RWPE2 (cell line): Measurements from ENCODE around the gene TOB1.

Experiments
- ATAC-seq: fragments of 200-7000 bp; cut with Tn5 transposase; 3 replicates; pipeline ENCODE4 v1.9.1; 2021; ENCODE audit warnings: low read depth
- DNase-seq: peaks from one replicate; pipeline ENCODE4 v3.0.0-alpha.2; 2020; ENCODE audit warnings: low spot score
- H3K27ac ChIP-seq: fragments of 450-650 bp; 2 replicates; pipeline ENCODE4 v1.5.1; 2017; ENCODE audit warnings: mild to moderate bottlenecking; ENCODE audit not compliant: poor library complexity, severe bottlenecking
- H3K27me3 ChIP-seq: fragments of 250-450 bp; sonication (Bioruptor Pico); 2 replicates; pipeline ENCODE4 v1.5.1; 2021; ENCODE audit warnings: mild to moderate bottlenecking, moderate library complexity; ENCODE audit not compliant: insufficient read depth, poor library complexity, severe bottlenecking
- H3K36me3 ChIP-seq: fragments of 250-450 bp; sonication (Bioruptor Pico); 2 replicates; pipeline ENCODE4 v1.5.1; 2020; ENCODE audit warnings: low read depth, mild to moderate bottlenecking, moderate library complexity
- H3K4me1 ChIP-seq: fragments of 250-450 bp; sonication (Bioruptor Pico); 2 replicates; pipeline ENCODE4 v1.5.1; 2021; ENCODE audit warnings: mild to moderate bottlenecking, moderate library complexity; ENCODE audit not compliant: insufficient read depth, poor library complexity, severe bottlenecking
- H3K4me3 ChIP-seq: fragments of 250-450 bp; sonication (Bioruptor Pico); 2 replicates; pipeline ENCODE4 v1.5.1; 2021; ENCODE audit warnings: mild to moderate bottlenecking, moderate library complexity; ENCODE audit not compliant: severe bottlenecking
- H3K9me3 ChIP-seq: fragments of 250-450 bp; sonication (Bioruptor Pico); 2 replicates; pipeline ENCODE4 v1.5.1; 2021; ENCODE audit warnings: mild to moderate bottlenecking, moderate library complexity; ENCODE audit not compliant: severe bottlenecking
- CTCF ChIP-seq: fragments of 450-650 bp; IDR thresholded peaks from one replicate; pipeline ENCODE4 v1.5.1; 2017; ENCODE audit warnings: mild to moderate bottlenecking, moderate library complexity; ENCODE audit not compliant: poor library complexity, severe bottlenecking

The TOB1 gene

GRCh38 chr17:50829332-50829731 lies 36.8 kb downstream of the TOB1 start:
- Histone ChIP-seq H3K27me3 (no peaks in the 10 kb centered on the region), H3K27ac (no peak overlapping the region), H3K4me3 (no peak overlapping the region), H3K36me3 (no peaks in the 10 kb centered on the region), H3K4me1 (no peaks in the 10 kb centered on the region), H3K9me3 (no peaks in the 10 kb centered on the region)
- no peak for DNase-seq
- TF ChIP-seq CTCF, result no peak
- ATAC-seq, result no peak

- no peak for DNase-seq
- Histone ChIP-seq H3K27ac (no peak overlapping the region), H3K4me3 (no peak overlapping the region), H3K9me3 (no peaks in the 10 kb centered on the region), H3K4me1 (no peaks in the 10 kb centered on the region), H3K27me3 (no peaks in the 10 kb centered on the region), H3K36me3 (no peaks in the 10 kb centered on the region)
- no peak for ATAC-seq
- no peak for TF ChIP-seq CTCF
Measured at GRCh38 chr17:50828508-50829170, 37.5 kb downstream of the TOB1 start.

GRCh38 chr17:50825188-50825587 lies 41.0 kb downstream of the TOB1 start:
- H3K27ac ChIP-seq, result no peak overlapping the region
- DNase-seq, result no peak
- no peak for TF ChIP-seq CTCF
- H3K4me3 ChIP-seq, result no peak overlapping the region
- H3K9me3 ChIP-seq, result no peaks in the 10 kb centered on the region
- no peak for ATAC-seq
- no peaks in the 10 kb centered on the region for H3K4me1 ChIP-seq
- H3K36me3 ChIP-seq, result no peaks in the 10 kb centered on the region
- no peaks in the 10 kb centered on the region for H3K27me3 ChIP-seq

GRCh38 chr17:50824429-50824828 lies 41.7 kb downstream of the TOB1 start:
- no peaks in the 10 kb centered on the region for H3K4me1 ChIP-seq
- no peak overlapping the region for H3K4me3 ChIP-seq
- DNase-seq (no peak), ATAC-seq (no peak)
- no peaks in the 10 kb centered on the region for H3K36me3 ChIP-seq
- no peak for TF ChIP-seq CTCF
- no peaks in the 10 kb centered on the region for H3K27me3 ChIP-seq
- no peak overlapping the region for H3K27ac ChIP-seq
- H3K9me3 ChIP-seq, result no peaks in the 10 kb centered on the region

GRCh38 chr17:50822550-50822949 lies 43.6 kb downstream of the TOB1 start:
- ATAC-seq, result no peak
- DNase-seq, result no peak
- H3K4me3 ChIP-seq, result no peak overlapping the region
- H3K27ac ChIP-seq, result no peak overlapping the region
- no peaks in the 10 kb centered on the region for H3K27me3 ChIP-seq
- no peak for TF ChIP-seq CTCF
- no peaks in the 10 kb centered on the region for H3K9me3 ChIP-seq
- H3K4me1 ChIP-seq, result peaks cover 10% of the 10 kb centered on the region
- H3K36me3 ChIP-seq, result no peaks in the 10 kb centered on the region
